Fibroblast of lung (primary cell): Measurements from ENCODE around the gene SST. TPM values are rescaled to one million over a fixed set of nuclear protein-coding genes. Genes with fewer than 3 reads are reported as not detected.

Experiments used
- DNase-seq, 2 donors: peaks; one replicate each; pipeline versions ENCODE4 v3.0.0 to v3.0.0-alpha.2; 2010; ENCODE audit warnings: low read depth in 2 of 2
- H2AFZ ChIP-seq: 2 replicates; pipeline ENCODE4 v1.5.1; 2012; ENCODE audit warnings: low read length, control low read depth, inconsistent platforms
- H3K27ac ChIP-seq: 2 replicates; pipeline ENCODE4 v1.5.1; 2011; ENCODE audit warnings: low read length, control low read depth; ENCODE audit not compliant: insufficient read depth
- H3K27me3 ChIP-seq: 2 replicates; pipeline ENCODE4 v1.5.1; 2011; ENCODE audit warnings: mild to moderate bottlenecking, low read length; ENCODE audit not compliant: control insufficient read depth, insufficient read depth
- H3K36me3 ChIP-seq: 2 replicates; pipeline ENCODE4 v1.5.1; 2011; ENCODE audit warnings: low read length; ENCODE audit not compliant: control insufficient read depth, insufficient read depth
- H3K4me1 ChIP-seq: 2 replicates; pipeline ENCODE4 v1.5.1; 2011; ENCODE audit warnings: low read length; ENCODE audit not compliant: control insufficient read depth, insufficient read depth; ENCODE audit errors: extremely low read depth
- H3K4me2 ChIP-seq: 2 replicates; pipeline ENCODE4 v1.5.1; 2011; ENCODE audit warnings: low read length, control low read depth; ENCODE audit not compliant: insufficient read depth; ENCODE audit errors: extremely low read depth
- H3K4me3 ChIP-seq, 4 experiments: fragments of 200-600 bp in 1 of 4; sonication (generic) in 1 of 4; replicated peaks in 1 of 4; 2 replicates each; pipeline ENCODE4 v1.5.1; 2011 to 2016; ENCODE audit warnings: low read length in 4 of 4, low read depth in 3 of 4, mild to moderate bottlenecking in 3 of 4, control low read depth in 2 of 4, inconsistent platforms in 1 of 4, mixed read lengths in 1 of 4; ENCODE audit not compliant: insufficient read depth in 1 of 4; ENCODE audit errors: control extremely low read depth in 1 of 4
- H3K79me2 ChIP-seq: 2 replicates; pipeline ENCODE4 v1.5.1; 2012; ENCODE audit warnings: mild to moderate bottlenecking, low read length, inconsistent platforms; ENCODE audit not compliant: control insufficient read depth, insufficient read depth
- H3K9ac ChIP-seq: 2 replicates; pipeline ENCODE4 v1.5.1; 2011; ENCODE audit warnings: mild to moderate bottlenecking, low read length, control low read depth; ENCODE audit not compliant: insufficient read depth
- H3K9me3 ChIP-seq: 2 replicates; pipeline ENCODE4 v1.5.1; 2012; ENCODE audit warnings: low read depth, low read length; ENCODE audit not compliant: control insufficient read depth, insufficient read depth
- H4K20me1 ChIP-seq: 2 replicates; pipeline ENCODE4 v1.5.1; 2011; ENCODE audit warnings: low read length; ENCODE audit not compliant: control insufficient read depth, insufficient read depth; ENCODE audit errors: extremely low read depth
- CTCF ChIP-seq, 2 donors: IDR thresholded peaks in 1 of 2; conservative IDR thresholded peaks in 1 of 2; 1 replicate in 1 of 2; 2 replicates in 1 of 2; pipeline ENCODE4 v1.5.1; 2011 to 2012; ENCODE audit warnings: low read length in 2 of 2, control low read depth in 1 of 2, inconsistent platforms in 1 of 2, low read depth in 1 of 2, mild to moderate bottlenecking in 1 of 2
- EZH2 ChIP-seq: IDR thresholded peaks from 2 replicates; pipeline ENCODE4 v1.5.1; 2012; ENCODE audit warnings: low read length, control low read depth, mild to moderate bottlenecking; ENCODE audit errors: missing control alignments
- polyA minus RNA-seq: library from RNA; depleted of rRNA, polyadenylated mRNA; stranded (reverse); fragments of >200 nt; gene quantifications from 2 replicates; pipeline ENCODE4 v1.2.3, GENCODE V29; 2011; ENCODE audit warnings: low replicate concordance
- polyA plus RNA-seq, 2 donors: library from polyadenylated mRNA; depleted of rRNA in 1 of 2; stranded (reverse) in 1 of 2; unstranded in 1 of 2; fragments of >200 nt; gene quantifications; 2 replicates each; pipeline ENCODE4 v1.2.1, GENCODE V29; 2011 to 2012; ENCODE audit warnings: missing spikeins in 1 of 2
- total RNA-seq: library from RNA; depleted of rRNA; stranded (reverse); fragments of >200 nt; gene quantifications from 2 replicates; pipeline ENCODE4 v1.2.1, GENCODE V29; 2014

The SST gene
- total RNA-seq (not detected in 2 replicates), polyA plus RNA-seq (not detected in 2 replicates), polyA minus RNA-seq (not detected in 2 replicates)
- not detected in 2 replicates for polyA plus RNA-seq (2012)

DNA sequence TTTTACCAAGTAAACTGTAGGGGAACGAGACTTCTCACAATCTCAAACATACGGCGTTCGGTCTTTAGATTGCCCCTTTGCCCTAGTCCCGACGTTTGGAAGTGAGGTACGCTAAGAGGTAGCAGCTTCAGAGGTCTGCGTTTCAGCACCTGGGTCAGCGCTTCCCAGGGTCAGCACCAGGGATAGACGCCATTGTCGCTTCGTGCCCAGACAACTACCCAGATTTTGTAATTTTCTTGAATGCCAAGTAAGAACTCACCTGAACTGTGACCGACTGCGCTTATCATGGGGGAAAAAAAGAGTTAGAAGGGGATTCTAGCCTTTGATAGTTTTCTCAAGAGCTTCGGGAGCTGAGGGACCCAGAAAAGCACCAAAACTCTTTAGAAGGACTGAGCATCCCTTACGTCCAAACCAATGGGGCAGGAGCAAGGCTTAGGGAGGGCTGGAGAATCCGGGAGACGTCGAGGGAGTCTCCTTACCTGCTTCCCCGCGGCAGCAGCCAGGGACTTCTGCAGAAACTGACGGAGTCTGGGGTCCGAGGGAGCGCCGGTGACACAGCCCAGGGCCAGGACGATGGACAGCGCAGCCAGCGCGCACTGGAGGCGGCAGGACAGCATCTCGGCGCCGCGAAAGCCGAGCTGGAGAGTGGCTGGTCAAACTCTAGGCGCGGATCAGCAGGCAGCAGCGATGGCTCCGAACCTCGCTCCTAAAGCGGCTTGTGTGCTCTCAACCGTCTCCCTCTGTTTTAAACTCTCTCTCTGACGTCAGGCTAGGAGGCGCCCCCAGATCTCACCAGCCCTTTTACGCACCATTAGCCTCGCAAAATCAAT is at the start of gene SST:
TSS of gene SST (minus strand) at position 720 of the 830 bp plus-strand sequence. CDS start at position 617, 103 bp downstream.
- Histone ChIP-seq H3K36me3 (no peaks in the 10 kb centered on the region), H3K9me3 (no peaks in the 10 kb centered on the region), H3K4me2 (no peak within 1 kb of the TSS), H4K20me1 (no peaks in the 10 kb centered on the region), H3K27ac (no peak within 1 kb of the TSS), H3K9ac (no peak within 1 kb of the TSS), H3K4me3 (no peak within 1 kb of the TSS), H3K4me1 (no peaks in the 10 kb centered on the region), H3K79me2 (no peaks in the 10 kb centered on the region), H3K27me3 (peaks cover 16% of the 10 kb centered on the region), H2AFZ (no peak within 1 kb of the TSS)
- TF ChIP-seq EZH2 (no peak), CTCF (conservative IDR thresholded peaks at IDR 0.05 in 1 of 2, IDR thresholded peaks at IDR 0.05 in 1 of 2; ENCODE audit: low read depth in 1 of 2, low read length in 2 of 2) (no peak)
- DNase-seq: peak; percentile 50 to 56

DNA sequence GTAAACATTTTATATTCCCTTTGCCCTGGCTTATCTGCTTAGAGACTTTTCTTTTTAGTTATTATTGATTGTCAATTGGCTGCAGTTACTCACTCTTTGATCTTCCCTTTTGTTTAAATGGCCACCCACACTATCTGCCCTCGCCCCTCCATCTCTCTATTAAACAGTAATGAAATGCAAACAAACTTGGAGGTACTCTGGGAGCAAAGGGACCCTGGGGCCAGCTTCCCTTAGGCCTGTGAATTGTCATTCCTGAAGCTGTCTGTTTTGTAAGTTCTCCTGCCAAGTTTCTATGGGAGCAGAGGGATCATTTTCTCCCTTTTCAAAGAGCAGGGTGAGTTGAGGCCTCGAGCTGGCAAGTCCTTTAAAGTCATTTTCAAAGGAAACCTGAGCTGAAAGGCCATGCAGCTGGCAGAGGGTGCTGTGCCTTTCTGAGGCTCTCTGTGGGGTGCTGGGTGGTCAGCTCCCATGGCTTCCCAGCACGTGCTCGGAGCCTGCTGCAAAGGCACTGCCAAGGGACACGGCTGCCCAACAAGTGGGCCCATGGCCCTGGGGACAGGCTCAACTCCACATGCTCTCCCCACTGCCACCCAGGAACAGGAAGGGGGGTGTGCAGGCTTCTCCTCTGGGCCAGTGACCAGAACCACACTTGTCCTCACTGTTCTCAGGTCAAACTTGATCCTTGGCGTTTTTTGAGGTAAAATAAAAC is 49.6 kb upstream of the SST start:
- no peak overlapping the region for H2AFZ ChIP-seq
- H3K4me1 ChIP-seq: no peaks in the 10 kb centered on the region

More for the DNA sequence above, 49.6 kb upstream of the SST start:
- DNase-seq: no peak
- Histone ChIP-seq H4K20me1 (no peaks in the 10 kb centered on the region), H3K9ac (no peak overlapping the region), H3K27ac (no peak overlapping the region), H3K9me3 (no peaks in the 10 kb centered on the region), H3K4me2 (no peak overlapping the region), H3K36me3 (peaks cover 14% of the 10 kb centered on the region), H3K79me2 (no peaks in the 10 kb centered on the region), H3K27me3 (no peaks in the 10 kb centered on the region), H3K4me3 (no peak overlapping the region)
- TF ChIP-seq EZH2 (no peak), CTCF (conservative IDR thresholded peaks at IDR 0.05 in 1 of 2, IDR thresholded peaks at IDR 0.05 in 1 of 2; ENCODE audit: low read depth in 1 of 2, low read length in 2 of 2) (no peak)
